ENCODE data around the gene PCNX3.
A peak's percentile ranks its signal among the peaks of the same experiment; 100 is the strongest.
"Not testable (repeated sequence)": the region's sequence is repeated elsewhere in the genome, so short reads cannot be mapped to it uniquely, and the experiment has no call there.

PCNX3 gene

DNA sequence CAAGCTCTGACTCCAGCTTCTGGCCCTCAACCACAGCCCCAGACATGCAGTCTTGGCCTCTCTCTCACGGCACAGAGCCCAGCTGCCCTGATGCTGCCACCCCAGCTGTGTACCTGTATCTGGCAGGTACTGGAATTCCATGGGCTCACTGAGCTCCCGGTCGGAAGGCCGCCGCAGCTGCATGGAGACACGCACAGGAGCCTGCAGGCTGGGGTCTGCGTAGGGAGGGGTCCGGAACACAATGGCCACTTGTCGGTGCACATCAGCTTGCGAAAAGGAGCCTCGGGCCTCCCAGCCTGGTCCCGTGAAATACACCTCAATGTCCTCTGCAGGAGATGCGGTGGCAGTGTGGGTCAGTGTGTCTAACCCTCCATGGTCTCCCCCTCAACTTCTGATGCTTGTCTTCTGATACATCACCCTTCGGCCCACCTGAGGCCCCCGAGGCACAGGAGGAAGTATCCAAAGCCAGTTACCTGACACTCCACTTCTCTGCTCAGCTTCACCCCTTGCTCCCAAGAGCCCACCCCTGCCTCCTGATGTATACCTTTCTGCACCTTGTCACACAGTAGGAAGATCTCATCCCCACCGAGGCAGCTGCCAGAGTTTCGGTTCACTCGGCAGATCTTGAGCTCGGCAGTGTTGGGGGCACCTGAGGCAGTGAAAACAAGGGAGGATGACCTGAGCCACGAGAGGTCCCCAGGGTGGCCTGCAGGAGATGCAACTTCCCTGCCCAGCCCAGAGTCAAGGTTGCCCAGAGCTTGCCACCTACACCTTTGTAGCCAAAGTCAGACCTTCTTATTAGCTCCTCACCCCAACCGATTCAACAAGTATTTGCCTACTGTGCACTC is 42.8 kb downstream of the PCNX3 start:
- no peak for DNase-seq

DNA sequence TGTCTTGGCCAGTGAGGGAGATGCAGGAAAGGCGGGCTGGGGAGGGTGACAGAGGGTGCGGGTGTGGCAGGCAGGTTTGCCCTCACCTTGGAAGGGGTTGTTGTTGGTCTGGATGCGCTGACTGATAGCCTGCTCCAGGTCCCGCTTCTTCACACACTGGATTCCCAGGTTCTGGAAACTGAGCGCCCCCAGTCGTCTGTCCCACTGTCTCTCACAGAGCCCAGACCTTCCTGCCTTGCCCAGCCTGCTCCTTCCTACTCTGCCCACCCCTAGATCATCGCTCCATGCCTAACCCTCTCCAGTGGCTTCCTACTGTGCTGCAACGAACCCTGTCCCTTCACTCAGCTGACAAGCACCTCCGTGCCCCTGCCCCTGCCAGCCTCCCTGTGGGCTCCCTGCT is 44.5 kb downstream of the PCNX3 start:
- DNase-seq, result no peak

DNA sequence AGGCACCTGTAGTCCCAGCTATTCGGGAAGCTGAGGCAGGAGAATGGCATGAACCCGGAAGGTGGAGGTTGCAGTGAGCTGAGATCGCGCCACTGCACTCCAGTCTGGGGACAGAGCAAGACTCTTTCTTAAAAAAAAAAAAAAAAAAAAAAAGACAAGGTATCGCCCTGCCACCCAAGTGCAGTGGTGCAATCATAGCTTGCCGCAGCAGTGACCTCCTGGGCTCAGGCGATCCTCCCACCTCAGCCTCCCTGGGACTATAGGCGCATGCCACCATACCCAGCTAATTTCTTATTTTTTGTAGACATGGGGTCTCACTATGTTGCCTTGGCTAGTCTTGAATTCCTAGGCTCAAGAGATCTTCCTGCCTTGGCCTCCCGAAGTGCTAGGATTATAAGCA is 45.3 kb downstream of the PCNX3 start:
- not testable (repeated sequence) for DNase-seq

DNA sequence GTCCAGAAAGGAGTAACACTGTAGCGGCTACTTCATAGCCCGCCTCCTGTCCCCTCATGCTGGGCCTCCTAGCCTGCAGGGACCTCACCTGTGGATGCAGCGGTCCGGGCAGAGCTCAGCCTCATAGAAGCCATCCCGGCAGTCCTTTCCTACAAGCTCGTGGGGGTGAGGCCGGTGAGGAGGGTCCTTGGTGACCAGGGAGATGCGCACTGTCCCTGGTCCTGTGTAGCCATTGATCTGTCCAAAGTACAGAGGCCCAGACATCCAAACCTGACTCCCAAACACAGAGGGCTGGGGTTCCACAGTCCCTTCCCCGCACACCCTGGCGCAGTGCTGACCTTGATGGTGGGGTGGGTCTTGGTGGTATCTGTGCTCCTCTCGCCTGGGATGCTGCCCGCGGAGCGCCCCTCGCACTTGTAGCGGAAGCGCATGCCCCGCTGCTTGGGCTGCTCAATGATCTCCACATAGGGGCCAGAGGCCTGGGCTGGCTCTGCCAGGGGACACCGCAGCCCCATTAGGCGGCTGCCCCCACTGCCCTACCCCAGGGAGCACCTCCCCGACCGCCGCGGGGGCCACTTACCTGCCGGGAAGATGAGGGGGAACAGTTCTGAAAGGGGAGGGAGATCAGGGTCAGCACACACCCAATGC is 46.1 kb downstream of the PCNX3 start:
- no peak for DNase-seq

DNA sequence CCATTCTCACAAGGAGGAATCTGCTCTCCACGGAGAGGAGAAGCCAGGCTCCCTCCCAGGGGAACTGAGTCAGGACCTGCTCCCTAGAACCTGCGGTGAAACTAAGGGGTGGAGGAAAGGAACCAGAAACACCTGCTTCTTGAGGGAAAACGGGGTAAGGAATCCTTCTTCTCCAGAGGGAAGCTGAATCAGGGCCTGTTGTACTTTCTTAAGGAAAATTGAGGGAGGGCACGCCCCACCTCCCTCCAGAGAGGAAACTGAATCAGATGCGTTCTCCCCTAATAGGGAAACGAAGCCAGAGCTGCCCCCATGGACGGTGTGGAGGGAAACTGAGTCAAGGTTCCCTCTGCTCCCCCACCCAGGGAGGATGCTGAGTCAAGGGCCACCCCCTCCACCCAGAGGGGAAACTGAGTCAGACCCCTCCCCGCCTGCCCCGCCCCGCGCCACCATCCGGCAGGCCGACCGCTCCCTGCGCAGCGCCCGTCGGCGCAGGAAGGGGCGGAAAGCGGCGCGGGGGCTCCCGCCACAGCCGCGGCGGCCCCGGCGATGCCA is 46.7 kb downstream of the PCNX3 start:
- DNase-seq, result no peak

DNA sequence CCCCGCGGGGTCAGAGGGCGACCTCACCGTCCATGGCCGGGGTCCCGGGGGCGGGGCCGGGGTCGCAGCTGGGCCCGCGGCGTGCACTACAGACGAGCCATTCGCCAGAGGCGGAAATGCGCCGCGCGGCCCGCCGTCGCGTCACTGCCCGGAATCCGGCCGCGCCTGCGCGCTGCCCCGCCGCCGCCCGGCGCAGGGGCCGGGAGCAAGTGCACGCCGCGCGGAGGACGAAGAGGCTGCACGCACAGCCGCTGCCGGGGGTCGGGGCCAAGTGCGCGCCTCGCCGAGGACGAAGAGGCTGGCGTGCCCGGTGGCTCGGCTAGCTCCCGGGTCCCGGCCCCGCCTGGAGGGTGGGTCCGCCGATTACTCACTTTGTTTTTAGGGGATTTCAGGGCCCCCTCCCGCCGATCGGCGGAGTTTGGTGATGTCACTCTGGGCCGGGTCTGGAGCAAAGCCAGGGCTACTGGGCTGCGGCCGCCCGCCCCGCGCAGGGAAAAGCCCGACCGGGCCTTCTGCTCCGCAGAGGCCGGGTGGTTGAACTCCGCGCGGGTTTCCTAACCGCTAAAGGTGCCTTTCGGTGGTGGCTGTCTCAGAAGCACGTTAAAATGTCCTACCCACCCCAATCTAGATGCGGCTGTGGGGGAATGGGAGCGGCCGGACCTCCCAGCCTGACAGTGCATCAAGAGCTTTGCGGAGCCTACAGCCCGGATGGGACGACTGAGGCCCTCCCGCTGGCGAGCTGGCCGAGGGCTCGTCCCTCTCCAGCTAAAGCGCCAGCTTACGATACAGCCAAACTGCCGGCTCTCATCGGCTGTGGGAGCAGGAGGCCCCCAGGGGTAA is 47.4 kb downstream of the PCNX3 start, which contains the start of gene RELA:
Gene RELA, minus strand, starts transcription at position 118 of the 840 bp plus-strand sequence. Its CDS starts 84 bp downstream, at position 34.
- peak; percentile 91 for DNase-seq

DNA sequence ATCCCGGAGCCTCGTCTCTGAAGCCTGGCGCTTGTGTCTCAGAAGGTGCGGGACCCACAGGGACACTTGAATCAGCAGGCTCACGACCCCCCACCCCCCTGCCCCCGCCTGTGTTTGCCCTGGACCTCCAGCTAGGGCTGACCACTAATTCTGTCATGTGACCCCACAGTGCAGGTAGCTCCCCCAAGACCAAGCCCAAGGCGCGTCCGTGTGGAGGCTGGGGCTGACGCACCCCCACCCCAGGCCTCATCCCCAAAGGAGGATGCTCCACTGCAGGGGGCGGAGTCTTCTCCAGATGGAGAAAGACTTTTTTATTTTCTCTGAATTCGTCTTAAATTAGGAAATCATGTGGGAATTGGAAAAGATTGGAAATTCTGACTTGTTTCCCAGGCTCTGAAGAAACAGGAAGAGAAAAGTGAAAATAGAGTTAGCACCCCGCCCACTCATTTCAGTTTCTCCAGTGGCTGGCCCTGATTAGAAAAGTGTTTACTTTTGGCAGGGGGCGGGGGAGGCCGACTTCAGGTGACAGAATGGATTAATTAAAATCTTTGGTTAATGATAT is 48.1 kb downstream of the PCNX3 start:
- DNase-seq, result no peak

DNA sequence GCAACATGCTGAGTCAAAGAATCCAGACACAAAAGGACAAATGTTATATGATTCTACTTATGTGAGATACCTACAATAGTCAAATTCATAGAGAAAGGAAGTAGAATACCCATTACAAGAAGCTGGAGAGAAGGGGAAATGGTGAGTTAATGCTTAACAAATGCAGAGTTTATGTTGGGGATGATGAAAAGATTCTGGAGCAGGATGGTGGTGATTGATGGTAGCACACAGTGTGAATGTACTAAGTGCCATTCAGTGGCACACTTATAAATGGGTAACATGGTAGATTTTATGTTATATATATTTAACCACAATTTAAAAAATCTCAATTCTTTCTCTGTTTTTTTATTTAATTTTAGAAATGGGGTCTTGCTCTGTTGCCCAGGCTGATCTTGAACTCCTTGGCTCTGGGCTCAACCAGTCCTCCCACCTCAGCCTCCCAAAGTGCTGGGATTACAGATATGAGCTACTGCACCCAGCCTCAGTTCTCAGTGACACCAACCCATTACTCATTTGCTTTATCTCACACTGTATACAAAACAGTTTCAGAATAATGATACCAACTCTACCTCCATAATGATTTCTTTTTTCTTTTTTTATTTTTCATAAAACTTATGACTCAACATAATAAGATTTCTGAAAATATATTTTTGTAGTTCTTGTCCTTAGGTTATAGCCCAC is 56.7 kb downstream of the PCNX3 start:
- DNase-seq, result no peak

DNA sequence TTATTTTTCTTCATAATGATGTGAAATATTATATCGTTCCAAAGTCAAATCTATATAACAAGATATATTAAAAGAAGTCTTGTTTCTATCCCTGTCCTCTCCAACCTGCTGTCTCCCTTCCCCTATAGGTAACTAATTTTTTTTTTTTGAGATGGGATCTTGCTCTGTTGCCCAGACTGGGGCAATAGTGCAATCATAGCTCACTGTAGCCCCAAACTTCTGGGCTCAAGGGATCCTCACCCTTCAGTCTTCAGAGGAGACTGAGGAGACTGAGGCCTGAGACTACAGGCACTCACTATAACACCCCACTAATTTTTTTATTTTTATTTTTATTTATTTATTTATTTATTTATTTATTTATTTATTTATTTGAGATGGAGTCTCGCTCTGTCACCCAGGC is 57.4 kb downstream of the PCNX3 start:
- no peak for DNase-seq

DNA sequence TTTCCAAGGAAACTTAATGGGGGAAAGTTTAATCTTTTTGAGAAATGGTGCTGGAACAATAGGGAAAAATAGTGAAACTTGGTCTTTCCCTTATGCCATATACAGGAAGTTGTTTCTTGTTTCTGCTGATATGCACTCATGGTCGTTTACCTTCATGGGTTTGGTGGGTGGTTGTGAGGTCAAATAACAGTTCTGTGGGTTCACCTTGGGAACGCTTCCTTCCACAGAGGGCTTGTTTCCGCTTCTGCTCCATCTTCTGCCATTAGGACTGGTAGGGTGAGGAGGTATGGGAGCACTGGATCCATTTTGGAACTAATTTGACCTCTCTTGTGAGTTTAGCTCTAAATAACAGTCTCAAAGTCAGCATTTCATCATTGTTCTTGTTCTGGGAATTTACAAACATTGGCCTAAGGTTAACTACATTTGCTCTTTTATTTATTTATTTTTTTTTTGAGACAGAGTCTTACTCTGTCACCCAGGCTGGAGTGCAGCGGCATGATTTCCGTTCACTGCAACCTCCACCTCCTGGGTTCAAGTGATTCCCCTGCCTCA is 64.7 kb downstream of the PCNX3 start:
- no peak for DNase-seq

DNA sequence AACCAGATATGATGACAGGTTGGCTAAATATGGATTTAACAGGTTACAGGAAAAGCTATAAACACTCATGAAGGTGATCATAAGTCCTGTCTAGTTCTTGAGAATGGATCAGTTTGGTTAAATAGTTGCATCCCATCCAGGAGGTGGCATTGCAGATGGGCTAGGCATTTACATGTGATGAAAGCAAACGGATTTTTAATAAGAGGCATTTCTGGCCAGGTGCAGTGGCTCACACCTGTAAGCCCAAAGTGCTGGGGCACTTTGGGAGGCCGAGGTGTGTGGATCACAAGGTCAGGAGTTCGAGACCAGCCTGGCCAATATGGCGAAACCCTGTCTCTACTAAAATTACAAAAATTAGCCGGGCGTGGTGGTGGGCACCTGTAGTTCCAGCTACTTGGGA is 67.9 kb downstream of the PCNX3 start:
- DNase-seq, result not testable (repeated sequence)

DNA sequence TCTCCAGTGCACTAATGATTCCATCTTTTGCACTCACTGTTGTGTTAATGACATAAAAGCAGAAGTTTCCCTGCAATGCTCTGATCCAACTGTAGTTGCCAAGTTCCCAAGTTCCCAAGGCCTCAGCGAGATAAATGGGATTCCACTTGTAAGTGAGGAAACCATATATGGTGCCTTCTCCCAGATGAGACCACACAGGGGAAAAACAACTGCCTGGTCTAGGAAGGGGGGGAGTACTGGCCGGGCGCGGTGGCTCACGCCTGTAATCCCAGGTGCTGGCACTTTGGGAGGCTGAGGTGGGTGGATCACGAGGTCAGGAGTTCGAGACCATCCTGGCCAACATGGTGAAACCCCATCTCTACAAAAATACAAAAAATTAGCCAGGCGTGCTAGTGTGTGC is 70.4 kb downstream of the PCNX3 start:
- no peak for DNase-seq
